ENCODE measurements around the gene MARCO.
"Not testable (repeated sequence)": the region's sequence is repeated elsewhere in the genome, so short reads cannot be mapped to it uniquely, and the experiment has no call there.

MARCO gene

GRCh38 chr2:119008108-119008507 is 66.1 kb downstream of the MARCO start:
- no peak for DNase-seq

GRCh38 chr2:119009110-119009509 is 67.1 kb downstream of the MARCO start:
- DNase-seq = no peak

- no peak for DNase-seq
These were observed 68.3 kb downstream of the MARCO start for GRCh38 chr2:119010336-119010735.

- DNase-seq = peak; percentile 41
These were observed 69.3 kb downstream of the MARCO start for GRCh38 chr2:119011162-119011909.

GRCh38 chr2:119011910-119012209 is 69.9 kb downstream of the MARCO start:
- DNase-seq = no peak

- no peak for DNase-seq
These were observed 70.6 kb downstream of the MARCO start for GRCh38 chr2:119012345-119013301.

- no peak for DNase-seq
These were observed 71.7 kb downstream of the MARCO start for GRCh38 chr2:119013671-119014070.

- DNase-seq = no peak
These were observed 73.9 kb downstream of the MARCO start for GRCh38 chr2:119015845-119016244.

GRCh38 chr2:119019521-119019920 is 77.5 kb downstream of the MARCO start:
- DNase-seq = no peak

- no peak for DNase-seq
These were observed 80.7 kb downstream of the MARCO start for GRCh38 chr2:119022678-119023077.

GRCh38 chr2:119023534-119023933 is 81.5 kb downstream of the MARCO start:
- no peak for DNase-seq

- DNase-seq = no peak
These were observed 82.2 kb downstream of the MARCO start for GRCh38 chr2:119024152-119024551.

GRCh38 chr2:119024568-119024967 is 82.6 kb downstream of the MARCO start:
- DNase-seq = no peak

GRCh38 chr2:119025013-119025412 is 83.0 kb downstream of the MARCO start:
- DNase-seq = no peak

GRCh38 chr2:119025762-119026351 is 83.9 kb downstream of the MARCO start:
- DNase-seq = no peak

GRCh38 chr2:119026890-119027289 is 84.9 kb downstream of the MARCO start:
- DNase-seq = no peak

GRCh38 chr2:119028327-119029174 is 86.6 kb downstream of the MARCO start:
- DNase-seq = peak; percentile 29

GRCh38 chr2:119029297-119029696 is 87.3 kb downstream of the MARCO start:
- no peak for DNase-seq

- DNase-seq = not testable (repeated sequence)
These were observed 95.9 kb downstream of the MARCO start for GRCh38 chr2:119037922-119038321.

- DNase-seq = no peak
These were observed 98.7 kb downstream of the MARCO start for GRCh38 chr2:119040730-119041129.
